ENCODE data around the gene GAS7.

The GAS7 gene

DNA sequence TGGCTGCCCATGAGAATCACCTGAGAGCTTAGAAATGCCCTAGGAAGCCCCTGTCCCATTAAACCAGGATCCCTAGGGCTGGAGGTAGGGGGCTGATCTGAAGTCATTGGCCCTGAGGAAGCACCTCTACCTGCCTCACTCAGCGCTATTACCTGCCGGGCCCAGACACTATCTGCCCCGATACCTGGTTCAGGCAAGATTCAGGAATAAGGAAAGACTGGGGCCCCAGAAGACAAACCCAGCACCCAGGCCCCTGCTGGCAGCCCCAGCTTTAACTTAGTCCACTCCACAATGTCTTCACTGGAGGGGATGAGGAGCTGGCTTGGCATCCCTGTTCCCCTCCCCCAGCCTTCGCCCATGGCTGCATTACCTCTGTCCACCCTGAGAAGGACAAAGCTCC lies 126.3 kb downstream of the GAS7 start:
- no peak overlapping the region for H3K4me3 ChIP-seq (ENCODE audit: low read length)
- TF ChIP-seq, protein P1, sequence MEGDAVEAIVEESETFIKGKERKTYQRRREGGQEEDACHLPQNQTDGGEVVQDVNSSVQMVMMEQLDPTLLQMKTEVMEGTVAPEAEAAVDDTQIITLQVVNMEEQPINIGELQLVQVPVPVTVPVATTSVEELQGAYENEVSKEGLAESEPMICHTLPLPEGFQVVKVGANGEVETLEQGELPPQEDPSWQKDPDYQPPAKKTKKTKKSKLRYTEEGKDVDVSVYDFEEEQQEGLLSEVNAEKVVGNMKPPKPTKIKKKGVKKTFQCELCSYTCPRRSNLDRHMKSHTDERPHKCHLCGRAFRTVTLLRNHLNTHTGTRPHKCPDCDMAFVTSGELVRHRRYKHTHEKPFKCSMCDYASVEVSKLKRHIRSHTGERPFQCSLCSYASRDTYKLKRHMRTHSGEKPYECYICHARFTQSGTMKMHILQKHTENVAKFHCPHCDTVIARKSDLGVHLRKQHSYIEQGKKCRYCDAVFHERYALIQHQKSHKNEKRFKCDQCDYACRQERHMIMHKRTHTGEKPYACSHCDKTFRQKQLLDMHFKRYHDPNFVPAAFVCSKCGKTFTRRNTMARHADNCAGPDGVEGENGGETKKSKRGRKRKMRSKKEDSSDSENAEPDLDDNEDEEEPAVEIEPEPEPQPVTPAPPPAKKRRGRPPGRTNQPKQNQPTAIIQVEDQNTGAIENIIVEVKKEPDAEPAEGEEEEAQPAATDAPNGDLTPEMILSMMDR (conservative IDR thresholded peaks at IDR 0.05; ENCODE audit: low read length) = no peak
- DNase-seq (ENCODE audit: low read depth) = no peak

GRCh38 chr17:10071141-10071540 lies 127.3 kb downstream of the GAS7 start:
- peak; percentile 48 for DNase-seq (ENCODE audit: low read depth)
- no peak overlapping the region for H3K4me3 ChIP-seq (ENCODE audit: low read length)
- TF ChIP-seq, protein P1 (conservative IDR thresholded peaks at IDR 0.05; ENCODE audit: low read length) = no peak

- no peak for DNase-seq (ENCODE audit: low read depth)
- TF ChIP-seq, protein P1 (conservative IDR thresholded peaks at IDR 0.05; ENCODE audit: low read length) = no peak
- no peak overlapping the region for H3K4me3 ChIP-seq (ENCODE audit: low read length)
Measured at GRCh38 chr17:10070690-10071089, 127.7 kb downstream of the GAS7 start.

GRCh38 chr17:10069301-10069700 lies 129.1 kb downstream of the GAS7 start:
- TF ChIP-seq, protein P1 (conservative IDR thresholded peaks at IDR 0.05; ENCODE audit: low read length) = no peak
- no peak overlapping the region for H3K4me3 ChIP-seq (ENCODE audit: low read length)

DNA sequence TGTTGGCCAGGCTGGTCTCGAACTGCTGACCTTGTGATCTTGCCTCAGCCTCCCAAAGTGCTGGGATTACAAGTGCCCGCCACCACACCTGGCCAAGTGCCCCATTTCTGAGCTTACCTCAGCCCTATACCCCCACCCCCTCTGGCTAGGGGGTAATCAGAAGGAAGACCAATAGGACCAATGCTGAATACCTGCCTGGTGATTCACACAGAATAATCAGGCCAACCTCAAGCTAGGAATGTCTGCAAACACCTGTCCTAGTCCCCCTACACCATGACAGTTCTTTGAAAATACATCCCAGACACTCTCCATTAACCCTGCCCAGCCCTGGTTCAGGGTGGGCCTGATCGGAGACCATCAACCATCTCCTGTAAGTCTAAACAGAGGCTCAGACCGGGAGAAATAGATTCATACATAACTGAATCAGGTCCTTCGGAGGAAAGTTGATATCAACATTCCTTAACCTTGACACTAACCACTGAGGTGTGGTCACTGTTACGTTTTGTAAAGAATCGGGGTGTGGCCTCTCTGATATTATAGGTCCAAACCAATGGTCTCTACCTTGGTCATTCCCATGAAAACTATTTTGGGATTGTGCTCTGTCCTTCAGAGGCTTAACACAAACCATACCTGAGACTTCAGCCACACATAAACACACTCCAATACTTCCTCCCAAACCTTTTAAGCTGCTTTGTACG lies 130.8 kb downstream of the GAS7 start:
- TF ChIP-seq, protein P1 (conservative IDR thresholded peaks at IDR 0.05; ENCODE audit: low read length) = no peak
- no peak overlapping the region for H3K4me3 ChIP-seq (ENCODE audit: low read length)
- no peak for DNase-seq (ENCODE audit: low read depth)

More at GRCh38 chr17:10069301-10069700, 129.1 kb downstream of the GAS7 start:
- peak; percentile 27 for DNase-seq (ENCODE audit: low read depth)

- DNase-seq (ENCODE audit: low read depth) = no peak
- H3K4me3 ChIP-seq (ENCODE audit: low read length) = no peak overlapping the region
- TF ChIP-seq, protein P1 (conservative IDR thresholded peaks at IDR 0.05; ENCODE audit: low read length) = no peak
Measured at GRCh38 chr17:10064536-10064935, 133.9 kb downstream of the GAS7 start.

DNA sequence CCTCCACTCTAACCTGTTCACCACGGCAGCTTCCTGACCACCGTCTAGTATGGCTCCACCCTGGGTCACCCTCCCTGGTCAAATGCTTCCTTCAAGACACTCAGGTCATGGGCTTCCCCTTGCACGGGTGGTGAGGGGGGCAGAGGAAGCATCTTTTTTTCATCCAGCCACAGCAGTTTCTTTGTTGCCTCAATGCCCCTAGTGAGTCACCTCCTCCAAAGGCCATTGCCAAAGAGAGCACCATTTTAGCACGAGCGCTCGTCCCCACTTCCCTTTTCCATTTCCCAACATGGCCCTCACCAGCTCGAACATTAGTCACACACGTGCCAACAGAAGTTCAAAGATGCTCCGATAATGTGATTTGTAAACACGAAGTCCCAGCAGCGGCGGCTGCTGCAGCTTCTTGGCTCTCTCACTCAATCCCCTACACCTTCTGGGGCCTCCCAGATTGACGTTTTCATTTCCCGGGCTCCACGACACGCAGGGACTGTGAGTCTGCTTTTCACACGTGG lies 134.6 kb downstream of the GAS7 start:
- peak; percentile 60 for DNase-seq (ENCODE audit: low read depth)

More for the DNA sequence above, 134.6 kb downstream of the GAS7 start:
- no peak overlapping the region for H3K4me3 ChIP-seq (ENCODE audit: low read length)
- TF ChIP-seq, protein P1 (conservative IDR thresholded peaks at IDR 0.05; ENCODE audit: low read length) = no peak

Data from AG10803 (cell line).